Neutrophil (primary cell): Measurements from ENCODE around the gene ADRB2.

Experiments
- H3K27ac ChIP-seq: fragments of 200-600 bp; sonication (generic); 2 replicates; pipeline ENCODE4 v1.5.1; 2016; ENCODE audit warnings: mild to moderate bottlenecking, moderate library complexity
- H3K27me3 ChIP-seq: fragments of 200-600 bp; sonication (generic); 2 replicates; pipeline ENCODE4 v1.6.0; 2016; ENCODE audit warnings: mild to moderate bottlenecking
- H3K36me3 ChIP-seq: fragments of 200-600 bp; sonication (generic); 2 replicates; pipeline ENCODE4 v1.5.1; 2017
- H3K4me1 ChIP-seq, 2 experiments: fragments of 200-600 bp in 1 of 2; sonication (generic) in 1 of 2; 1 replicate in 1 of 2; 2 replicates in 1 of 2; pipeline versions ENCODE4 v1.5.1 to v1.6.1; 2013 to 2016; ENCODE audit warnings: low read depth in 1 of 2, low read length in 1 of 2, mild to moderate bottlenecking in 1 of 2, moderate library complexity in 1 of 2; ENCODE audit not compliant: control insufficient read depth in 1 of 2, insufficient read depth in 1 of 2
- H3K4me3 ChIP-seq, 2 experiments: fragments of 200-600 bp in 1 of 2; sonication (generic) in 1 of 2; 1 replicate in 1 of 2; 2 replicates in 1 of 2; pipeline ENCODE4 v1.5.1; 2013 to 2016; ENCODE audit warnings: low read depth in 1 of 2, low read length in 1 of 2, mild to moderate bottlenecking in 1 of 2, moderate library complexity in 1 of 2
- H3K9me3 ChIP-seq: fragments of 200-600 bp; sonication (generic); 2 replicates; pipeline ENCODE4 v1.5.1; 2016
- CTCF ChIP-seq: fragments of 200-600 bp; sonication (generic); IDR thresholded peaks from 2 replicates; pipeline ENCODE4 v1.5.1; 2016; ENCODE audit warnings: antibody characterized with exemption

The ADRB2 gene

DNA sequence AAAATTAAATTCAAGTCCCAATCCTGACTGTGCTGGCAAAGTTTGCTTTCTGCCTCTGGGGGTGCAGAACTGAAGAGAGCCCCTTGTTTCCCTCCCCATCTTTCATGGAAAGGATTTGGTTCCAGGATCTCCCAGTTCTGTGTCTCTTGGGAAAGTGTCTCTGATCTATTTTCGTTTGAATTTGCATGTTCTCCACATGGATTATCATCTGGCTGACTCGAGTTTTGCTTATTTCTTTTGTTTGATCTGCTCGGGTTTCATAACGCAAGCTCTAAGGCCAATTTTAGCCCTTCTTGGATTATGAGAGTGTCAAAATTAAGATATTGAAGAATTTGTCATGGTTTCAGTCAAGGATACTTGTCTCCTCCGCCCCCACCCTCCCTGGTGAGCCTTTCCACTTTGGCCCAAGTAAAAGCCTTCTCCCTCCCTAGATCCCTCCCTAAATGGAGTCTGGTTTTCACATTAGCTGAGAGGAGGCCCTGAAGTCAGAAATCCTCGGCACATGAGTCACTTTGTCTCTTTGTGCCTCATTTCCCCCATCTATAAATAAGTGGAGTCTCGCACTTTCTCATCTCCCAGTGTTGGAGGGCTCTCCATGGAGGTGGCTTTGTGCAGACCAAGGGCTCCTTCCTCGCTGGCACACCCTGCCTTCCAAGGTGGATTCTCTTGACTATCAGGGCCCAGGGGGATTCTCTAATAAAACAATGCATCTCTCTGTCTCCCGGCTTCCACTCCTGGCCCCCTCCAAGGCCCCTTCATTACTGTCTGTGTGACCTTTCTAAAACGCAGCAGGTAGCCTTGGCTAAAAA, 17.3 kb downstream of the ADRB2 start:
- Histone ChIP-seq H3K27ac (no peak overlapping the region), H3K4me3 (no peak overlapping the region), H3K4me1 (peaks cover 14 to 23% of the 10 kb centered on the region in 2 experiments), H3K9me3 (no peaks in the 10 kb centered on the region), H3K36me3 (peaks cover 27% of the 10 kb centered on the region), H3K27me3 (no peaks in the 10 kb centered on the region)
- TF ChIP-seq CTCF = no peak

DNA sequence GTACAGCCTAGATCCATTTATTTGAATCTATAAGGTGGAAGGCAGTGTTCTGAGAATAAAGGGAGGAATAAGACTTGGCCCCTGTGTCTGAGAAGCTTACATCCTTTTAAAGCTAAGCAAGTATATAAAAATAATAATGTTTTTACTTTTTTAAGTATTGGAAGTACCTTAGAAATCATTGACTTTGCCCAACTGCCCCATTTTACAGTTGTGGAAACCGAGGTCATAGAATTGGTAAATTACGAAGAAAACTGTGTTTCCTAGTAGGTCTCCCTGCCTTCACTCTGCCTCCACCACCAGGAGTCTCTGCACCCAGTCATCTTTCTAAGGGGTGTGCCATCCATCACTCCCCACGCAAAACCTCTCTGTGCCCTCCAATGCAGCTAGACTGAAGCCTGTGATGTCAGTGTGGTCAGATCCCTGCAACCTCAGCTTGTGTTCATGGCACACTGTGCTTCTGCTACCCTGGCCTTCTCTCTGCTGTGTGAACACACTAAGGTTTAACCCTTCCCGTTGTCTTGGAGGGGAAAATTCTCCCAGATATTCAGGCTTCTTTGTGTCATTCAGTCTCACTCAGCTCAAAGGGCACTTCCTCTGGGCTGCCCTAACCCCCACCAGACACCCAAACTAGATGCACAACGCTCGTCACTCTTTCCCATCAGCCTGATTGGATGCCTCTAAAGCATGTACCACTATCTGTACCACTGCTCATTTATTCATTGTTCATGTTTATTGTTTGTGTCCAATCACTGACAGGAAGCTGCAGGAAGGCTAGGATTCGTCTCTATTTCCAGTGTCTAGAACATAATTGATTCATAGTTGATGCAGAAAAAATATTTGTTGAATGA, 18.2 kb downstream of the ADRB2 start:
- Histone ChIP-seq H3K36me3 (peaks cover 25% of the 10 kb centered on the region), H3K27ac (no peak overlapping the region), H3K4me1 (peaks cover 24 to 32% of the 10 kb centered on the region in 2 experiments), H3K9me3 (no peaks in the 10 kb centered on the region), H3K27me3 (no peaks in the 10 kb centered on the region), H3K4me3 (no peak overlapping the region)
- no peak for TF ChIP-seq CTCF

GRCh38 chr5:148846930-148847329, 20.5 kb downstream of the ADRB2 start:
- no peaks in the 10 kb centered on the region for H3K27me3 ChIP-seq
- H3K27ac ChIP-seq = peak overlapping the region; percentile 40
- no peaks in the 10 kb centered on the region for H3K9me3 ChIP-seq
- H3K36me3 ChIP-seq = peaks cover 14% of the 10 kb centered on the region
- no peak overlapping the region for H3K4me3 ChIP-seq
- H3K4me1 ChIP-seq = peaks cover 27 to 36% of the 10 kb centered on the region in 2 experiments
- TF ChIP-seq CTCF = no peak

DNA sequence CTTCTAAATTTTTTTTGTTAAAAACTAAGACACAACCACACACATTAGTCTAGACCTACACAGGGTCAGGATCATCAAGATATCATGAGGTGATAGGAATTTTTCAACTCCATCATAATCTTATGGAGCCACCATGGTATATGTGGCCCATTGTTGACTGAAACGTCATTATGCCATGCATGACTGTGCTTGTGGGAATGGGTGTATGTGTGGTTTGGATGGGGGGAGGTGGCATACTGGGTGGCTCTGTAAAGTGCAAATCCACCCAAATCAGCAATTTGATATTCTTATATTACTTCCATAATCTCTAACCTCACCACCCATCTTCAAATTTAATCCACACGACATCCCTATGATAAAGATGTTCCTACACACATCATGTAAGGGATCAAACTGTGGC, 21.0 kb downstream of the ADRB2 start:
- peak overlapping the region; percentile 76 for H3K27ac ChIP-seq
- no peak for TF ChIP-seq CTCF
- peaks cover 9% of the 10 kb centered on the region for H3K36me3 ChIP-seq
- no peaks in the 10 kb centered on the region for H3K27me3 ChIP-seq
- H3K9me3 ChIP-seq = no peaks in the 10 kb centered on the region
- no peak overlapping the region for H3K4me3 ChIP-seq
- peaks cover 27 to 36% of the 10 kb centered on the region in 2 experiments for H3K4me1 ChIP-seq

GRCh38 chr5:148848393-148849031, 22.1 kb downstream of the ADRB2 start:
- H3K4me3 ChIP-seq = peak overlapping the region in 1 of 2 experiments; percentile 8
- peaks cover 9% of the 10 kb centered on the region for H3K36me3 ChIP-seq
- H3K9me3 ChIP-seq = no peaks in the 10 kb centered on the region
- H3K4me1 ChIP-seq = peaks cover 27 to 36% of the 10 kb centered on the region in 2 experiments
- no peaks in the 10 kb centered on the region for H3K27me3 ChIP-seq
- H3K27ac ChIP-seq = peak overlapping the region; percentile 76
- no peak for TF ChIP-seq CTCF
